PFSK-1 (cell line): ENCODE measurements around the gene SLC39A11.

Experiments used
- FOXP2 ChIP-seq: optimal IDR thresholded peaks from 2 replicates; pipeline ENCODE3; 2011; ENCODE audit warnings: borderline replicate concordance, control low read depth, inconsistent platforms; ENCODE audit not compliant: insufficient read depth; ENCODE audit errors: extremely low read length, extremely low read depth
- POLR2AphosphoS5 ChIP-seq: IDR thresholded peaks from 2 replicates; pipeline ENCODE4 v1.6.1; 2012; ENCODE audit warnings: low read depth, mild to moderate bottlenecking, control low read depth, low read length, moderate library complexity
- SIN3A ChIP-seq: IDR thresholded peaks from 2 replicates; pipeline ENCODE4 v1.6.1; 2012; ENCODE audit warnings: mild to moderate bottlenecking, low read length, moderate library complexity, borderline replicate concordance; ENCODE audit not compliant: insufficient read depth
- TAF1 ChIP-seq: IDR thresholded peaks from 2 replicates; pipeline ENCODE4 v1.6.1; 2012; ENCODE audit warnings: low read length, control low read depth, borderline replicate concordance; ENCODE audit not compliant: insufficient read depth
- TF ChIP-seq, protein P1 (sequence below), 2 experiments: IDR thresholded peaks; 2 replicates each; pipeline versions ENCODE4 v1.6.1 to v1.8.0; 2011 to 2012; ENCODE audit warnings: low read depth in 2 of 2, low read length in 2 of 2, control low read depth in 1 of 2, inconsistent platforms in 1 of 2, mild to moderate bottlenecking in 1 of 2, moderate library complexity in 1 of 2; ENCODE audit not compliant: insufficient read depth in 1 of 2

The SLC39A11 gene

DNA sequence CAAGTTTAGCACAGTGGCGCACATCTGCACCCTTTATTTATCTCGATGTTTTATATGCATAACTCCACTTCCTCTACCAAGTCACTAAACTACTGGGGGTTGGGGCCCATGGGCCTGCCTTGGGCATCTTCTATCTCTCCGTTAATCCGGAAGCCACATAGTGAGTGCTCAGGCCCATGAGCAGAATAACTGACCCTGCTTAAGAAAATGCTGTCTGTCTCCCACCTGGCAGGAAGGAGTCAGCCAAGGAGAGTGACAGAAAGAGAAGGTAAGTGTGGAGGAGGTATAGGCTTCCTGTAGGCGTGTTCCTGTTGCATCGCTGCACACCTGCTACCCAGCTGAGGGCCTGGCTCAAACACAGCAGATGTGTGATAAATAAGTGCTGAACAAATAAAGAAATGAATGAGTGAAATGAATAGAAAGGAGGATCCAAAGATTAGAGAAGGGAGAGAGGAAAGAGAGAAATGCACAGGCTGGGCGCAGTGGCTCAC is 320.1 kb downstream of the SLC39A11 start:
- TF ChIP-seq, protein P1, sequence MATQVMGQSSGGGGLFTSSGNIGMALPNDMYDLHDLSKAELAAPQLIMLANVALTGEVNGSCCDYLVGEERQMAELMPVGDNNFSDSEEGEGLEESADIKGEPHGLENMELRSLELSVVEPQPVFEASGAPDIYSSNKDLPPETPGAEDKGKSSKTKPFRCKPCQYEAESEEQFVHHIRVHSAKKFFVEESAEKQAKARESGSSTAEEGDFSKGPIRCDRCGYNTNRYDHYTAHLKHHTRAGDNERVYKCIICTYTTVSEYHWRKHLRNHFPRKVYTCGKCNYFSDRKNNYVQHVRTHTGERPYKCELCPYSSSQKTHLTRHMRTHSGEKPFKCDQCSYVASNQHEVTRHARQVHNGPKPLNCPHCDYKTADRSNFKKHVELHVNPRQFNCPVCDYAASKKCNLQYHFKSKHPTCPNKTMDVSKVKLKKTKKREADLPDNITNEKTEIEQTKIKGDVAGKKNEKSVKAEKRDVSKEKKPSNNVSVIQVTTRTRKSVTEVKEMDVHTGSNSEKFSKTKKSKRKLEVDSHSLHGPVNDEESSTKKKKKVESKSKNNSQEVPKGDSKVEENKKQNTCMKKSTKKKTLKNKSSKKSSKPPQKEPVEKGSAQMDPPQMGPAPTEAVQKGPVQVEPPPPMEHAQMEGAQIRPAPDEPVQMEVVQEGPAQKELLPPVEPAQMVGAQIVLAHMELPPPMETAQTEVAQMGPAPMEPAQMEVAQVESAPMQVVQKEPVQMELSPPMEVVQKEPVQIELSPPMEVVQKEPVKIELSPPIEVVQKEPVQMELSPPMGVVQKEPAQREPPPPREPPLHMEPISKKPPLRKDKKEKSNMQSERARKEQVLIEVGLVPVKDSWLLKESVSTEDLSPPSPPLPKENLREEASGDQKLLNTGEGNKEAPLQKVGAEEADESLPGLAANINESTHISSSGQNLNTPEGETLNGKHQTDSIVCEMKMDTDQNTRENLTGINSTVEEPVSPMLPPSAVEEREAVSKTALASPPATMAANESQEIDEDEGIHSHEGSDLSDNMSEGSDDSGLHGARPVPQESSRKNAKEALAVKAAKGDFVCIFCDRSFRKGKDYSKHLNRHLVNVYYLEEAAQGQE (IDR thresholded peaks at IDR 0.05; ENCODE audit: insufficient read depth in 1 of 2, low read depth in 2 of 2, low read length in 2 of 2) = no peak
- TF ChIP-seq TAF1 = no peak
- TF ChIP-seq SIN3A = no peak
- no peak for TF ChIP-seq FOXP2

DNA sequence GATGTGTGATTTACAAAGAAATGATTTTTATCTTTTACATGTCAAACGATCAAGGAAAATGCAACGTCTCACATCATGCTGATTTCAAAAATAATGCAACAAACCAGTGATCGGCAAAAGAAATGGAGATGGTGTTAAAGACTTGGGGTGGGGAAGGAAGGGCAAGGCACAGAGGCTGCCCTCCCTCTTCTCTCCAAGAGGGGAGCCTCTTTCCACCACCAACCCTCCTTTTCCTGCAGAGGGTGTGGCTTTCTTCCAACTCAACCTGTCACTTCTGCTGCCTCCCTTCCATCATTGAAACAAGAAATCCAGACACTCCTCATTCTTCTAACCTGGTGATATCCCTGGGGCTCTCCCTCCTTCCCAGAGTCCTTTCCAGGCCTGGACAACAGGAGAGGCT is 320.8 kb downstream of the SLC39A11 start:
- TF ChIP-seq TAF1 = no peak
- no peak for TF ChIP-seq FOXP2
- no peak for TF ChIP-seq POLR2AphosphoS5
- no peak for TF ChIP-seq SIN3A
- TF ChIP-seq, protein P1 (IDR thresholded peaks at IDR 0.05; ENCODE audit: insufficient read depth in 1 of 2, low read depth in 2 of 2, low read length in 2 of 2) = no peak

DNA sequence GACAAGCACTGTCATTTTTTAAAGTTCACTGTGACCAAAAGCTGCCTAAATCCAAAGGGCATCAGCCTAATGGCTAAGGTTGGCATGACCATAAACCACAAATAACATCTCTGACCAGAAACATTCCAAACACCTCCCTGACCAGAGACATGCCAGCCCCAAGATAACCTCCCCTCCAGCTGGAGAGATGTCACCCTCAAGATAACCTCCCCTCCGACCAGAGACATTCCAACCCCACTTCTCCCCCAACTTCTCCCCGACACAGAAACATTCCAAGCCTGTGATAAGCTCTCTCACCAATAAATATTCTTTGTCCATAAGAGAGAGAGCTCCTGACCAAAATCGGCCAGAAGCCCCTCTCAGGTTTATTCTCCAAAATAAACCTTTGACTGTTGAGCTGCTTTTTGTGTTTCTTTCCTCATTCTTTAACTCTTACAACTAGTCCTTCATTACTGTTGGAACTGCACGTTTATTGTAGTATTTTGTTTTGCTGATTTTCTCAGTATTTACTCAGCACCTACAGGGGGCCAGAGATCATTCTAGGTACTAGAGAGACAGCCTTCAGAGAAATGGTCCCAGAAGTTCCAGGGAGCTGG is 325.6 kb downstream of the SLC39A11 start:
- no peak for TF ChIP-seq SIN3A
- TF ChIP-seq POLR2AphosphoS5 = no peak
- no peak for TF ChIP-seq TAF1

DNA sequence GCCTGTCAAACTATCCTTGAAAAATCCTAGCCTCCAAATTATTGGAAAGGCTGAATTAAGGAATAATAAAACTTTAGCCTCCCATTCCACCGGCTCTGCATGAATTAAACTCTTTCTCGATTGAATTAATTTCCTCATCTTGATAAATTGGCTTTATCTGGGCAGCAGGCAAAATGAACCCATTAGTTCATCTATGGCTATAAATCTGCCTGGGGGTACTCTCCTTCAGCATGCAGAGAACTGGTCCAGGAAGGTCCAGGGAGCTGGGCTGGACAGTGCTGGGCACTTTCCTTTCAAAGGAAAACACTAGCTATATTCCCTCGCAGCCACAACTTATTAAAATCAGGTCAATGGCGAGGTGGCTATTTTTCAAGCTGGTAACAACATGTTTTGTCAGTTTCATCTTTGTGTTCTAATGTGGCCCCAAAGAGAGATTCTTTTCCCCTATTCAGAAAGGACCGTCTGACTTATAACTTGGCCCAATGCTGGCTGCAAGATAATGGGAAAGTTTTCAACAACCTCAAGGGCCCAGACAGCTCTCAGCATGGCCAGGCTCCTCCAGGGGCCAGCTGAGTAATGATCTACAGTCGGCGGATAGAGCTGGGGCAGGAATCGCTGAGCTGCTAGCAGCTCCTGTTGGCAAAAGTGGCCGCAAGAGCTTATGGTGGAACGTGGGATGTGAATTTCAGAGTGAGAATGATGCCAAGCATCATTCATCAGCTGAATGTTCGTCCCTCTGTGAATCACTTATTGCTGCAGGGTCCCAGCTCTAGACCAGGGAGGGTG is 326.9 kb downstream of the SLC39A11 start:
- TF ChIP-seq TAF1 = no peak

DNA sequence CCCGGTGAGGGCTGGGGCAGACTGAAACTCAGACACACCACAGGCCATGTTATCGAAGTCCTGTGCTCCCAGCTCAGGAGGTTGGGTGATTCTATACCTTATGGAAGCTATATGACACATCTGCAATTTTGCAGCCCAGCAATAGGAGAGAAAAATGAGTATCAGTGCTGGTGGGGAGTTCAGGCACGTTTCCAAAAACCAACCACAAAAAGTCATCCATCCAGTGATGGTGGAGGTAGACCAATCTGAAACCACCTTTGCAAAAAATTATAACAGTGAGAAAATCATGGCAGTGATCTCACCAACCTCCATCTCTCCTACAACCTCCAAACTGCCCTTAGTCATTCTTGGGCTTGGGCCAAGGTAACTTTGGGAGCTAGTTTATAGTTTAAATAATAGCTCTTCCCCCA is 327.9 kb downstream of the SLC39A11 start:
- TF ChIP-seq FOXP2 = no peak
- TF ChIP-seq, protein P1 (IDR thresholded peaks at IDR 0.05; ENCODE audit: insufficient read depth in 1 of 2, low read depth in 2 of 2, low read length in 2 of 2) = no peak
- TF ChIP-seq POLR2AphosphoS5 = no peak
- no peak for TF ChIP-seq TAF1
- no peak for TF ChIP-seq SIN3A

DNA sequence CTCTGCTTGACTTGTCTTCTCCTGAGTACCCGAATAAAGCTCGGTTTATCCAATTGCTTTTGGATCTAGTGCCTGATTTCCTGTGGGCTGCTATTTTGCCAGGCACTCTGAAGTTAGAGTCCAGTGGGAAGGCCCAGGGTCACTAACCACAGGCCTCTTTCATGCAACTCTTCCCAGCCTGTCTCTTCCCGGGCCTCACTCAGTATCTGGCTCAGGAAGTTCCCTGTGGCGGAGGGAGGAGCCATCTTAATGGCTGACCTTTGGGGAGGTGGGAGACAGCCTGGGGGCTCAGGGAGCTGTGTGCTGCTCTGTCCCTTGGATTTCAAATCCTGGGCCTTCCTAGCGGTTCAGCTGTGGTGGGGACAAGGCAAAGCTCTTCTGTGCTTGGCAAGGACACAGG is 328.5 kb downstream of the SLC39A11 start:
- TF ChIP-seq TAF1 = no peak
- TF ChIP-seq POLR2AphosphoS5 = no peak

DNA sequence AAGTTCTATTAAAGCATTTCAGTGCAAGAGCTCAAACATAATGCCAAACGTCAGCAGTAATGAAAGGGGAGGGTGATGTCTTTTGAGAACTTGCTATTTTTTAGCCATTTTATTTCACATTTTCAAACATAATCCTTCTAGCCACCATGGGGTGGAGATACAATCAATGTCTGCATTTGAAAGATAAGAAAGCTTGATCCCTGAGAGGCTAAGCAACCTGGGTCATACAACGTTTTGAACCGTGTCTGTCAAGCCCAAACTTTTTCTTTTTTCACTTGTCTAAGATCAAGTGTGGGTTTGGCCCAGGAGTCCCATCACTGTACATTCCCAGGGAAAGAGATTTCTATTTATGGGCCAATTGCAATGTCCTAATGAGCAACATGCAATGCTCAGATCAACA is 331.1 kb downstream of the SLC39A11 start:
- TF ChIP-seq SIN3A = no peak
- TF ChIP-seq FOXP2 = no peak
- TF ChIP-seq TAF1 = no peak
- TF ChIP-seq POLR2AphosphoS5 = no peak
- TF ChIP-seq, protein P1 (IDR thresholded peaks at IDR 0.05; ENCODE audit: insufficient read depth in 1 of 2, low read depth in 2 of 2, low read length in 2 of 2) = no peak
